GM12878 (cell line): Measurements from ENCODE around the gene USP25. TPM values are rescaled to one million over a fixed set of nuclear protein-coding genes. Genes with fewer than 3 reads are reported as not detected.

ENCODE experiments used
- BHLHE40 ChIP-seq, 2 experiments: fragments of 450-650 bp in 1 of 2; IDR thresholded peaks; 2 replicates each; pipeline ENCODE4 v1.6.1; 2011 to 2017; ENCODE audit warnings: low read depth in 2 of 2, borderline replicate concordance in 1 of 2, improper control_type of control experiment in 1 of 2, low read length in 1 of 2, mild to moderate bottlenecking in 1 of 2
- CBFB ChIP-seq: IDR thresholded peaks from 2 replicates; pipeline ENCODE4 v1.6.1; 2016; ENCODE audit warnings: antibody characterized with exemption, low read depth
- CHD1 ChIP-seq: IDR thresholded peaks from 2 replicates; pipeline ENCODE4 v1.6.1; 2012; ENCODE audit warnings: low read depth, low read length, improper control_type of control experiment
- CREM ChIP-seq: IDR thresholded peaks from 2 replicates; pipeline ENCODE4 v1.6.1; 2014; ENCODE audit warnings: antibody characterized with exemption, low read depth
- FOS ChIP-seq: IDR thresholded peaks from 3 replicates; pipeline ENCODE4 v1.6.1; 2011; ENCODE audit warnings: borderline replicate concordance; ENCODE audit not compliant: insufficient read length; ENCODE audit errors: extremely low read depth
- HDAC6 ChIP-seq: fragments of 200-600 bp; sonication (generic); IDR thresholded peaks from one replicate; pipeline ENCODE4 v1.8.0; 2017; ENCODE audit warnings: antibody characterized with exemption; ENCODE audit not compliant: unreplicated experiment
- IKZF2 ChIP-seq, 2 experiments: fragments of 450-650 bp; IDR thresholded peaks; 2 replicates each; pipeline ENCODE4 v1.6.1; 2017; ENCODE audit warnings: mild to moderate bottlenecking in 2 of 2, moderate library complexity in 2 of 2
- MEF2B ChIP-seq: fragments of 450-650 bp; IDR thresholded peaks from 2 replicates; pipeline ENCODE4 v1.6.1; 2018; ENCODE audit warnings: mild to moderate bottlenecking, moderate library complexity; ENCODE audit not compliant: partially characterized antibody, poor library complexity, severe bottlenecking
- MTA3 ChIP-seq: IDR thresholded peaks from 2 replicates; pipeline ENCODE4 v1.6.1; 2012; ENCODE audit warnings: low read length, inconsistent platforms, borderline replicate concordance
- MYB ChIP-seq: fragments of 150-350 bp; IDR thresholded peaks from 2 replicates; pipeline ENCODE4 v1.6.1; 2014; ENCODE audit warnings: mild to moderate bottlenecking, low read depth, low read length, borderline replicate concordance
- PML ChIP-seq: IDR thresholded peaks from 2 replicates; pipeline ENCODE4 v1.6.1; 2012; ENCODE audit warnings: low read length, inconsistent platforms
- RBBP5 ChIP-seq: fragments of 200-600 bp; sonication (generic); conservative IDR thresholded peaks from 2 replicates; pipeline ENCODE4 v1.6.1; 2016
- SREBF1 ChIP-seq: IDR thresholded peaks from 2 replicates; pipeline ENCODE4 v1.6.1; 2012; ENCODE audit warnings: mild to moderate bottlenecking, low read length
- SUPT20H ChIP-seq: IDR thresholded peaks from 2 replicates; pipeline ENCODE4 v1.6.1; 2011; ENCODE audit warnings: low read depth, mild to moderate bottlenecking, low read length, moderate library complexity, borderline replicate concordance; ENCODE audit not compliant: control insufficient read depth
- ZBED1 ChIP-seq: IDR thresholded peaks from 2 replicates; pipeline ENCODE4 v1.6.1; 2016; ENCODE audit warnings: borderline replicate concordance
- ZNF207 ChIP-seq: fragments of 450-650 bp; IDR thresholded peaks from 2 replicates; pipeline ENCODE4 v1.6.1; 2014; ENCODE audit warnings: antibody characterized with exemption, mild to moderate bottlenecking, borderline replicate concordance
- polyA plus RNA-seq, 11 experiments: library from polyadenylated mRNA; depleted of rRNA in 4 of 11; unstranded in 6 of 11; stranded (reverse) in 5 of 11; fragments of >200 nt; fragmentation: Nextera tagmentation in 4 of 11; fragmentation: Illumina TruSeq in 1 of 11; extraction: Ambion mirVana in 4 of 11; extraction: Trizol in 1 of 11; gene quantifications; 1 replicate in 1 of 11; 2 replicates in 10 of 11; pipeline versions ENCODE4 v1.2.1 to v1.2.3, GENCODE V29; 2011 to 2016; ENCODE audit warnings: inconsistent platforms in 2 of 11, missing spikeins in 2 of 11, low read depth in 1 of 11
- total RNA-seq, 4 experiments: library from RNA; depleted of rRNA in 3 of 4; stranded (reverse); fragments of >200 nt in 3 of 4; fragmentation: Illumina TruSeq in 1 of 4; extraction: Trizol in 1 of 4; gene quantifications; 2 replicates each; pipeline versions ENCODE4 v1.2.1 to v1.2.3, GENCODE V29; 2013 to 2021
- TF ChIP-seq, protein P1 (sequence below): fragments of 450-650 bp; IDR thresholded peaks from 2 replicates; pipeline ENCODE4 v1.6.1; 2018; ENCODE audit warnings: mild to moderate bottlenecking, low read depth, moderate library complexity; ENCODE audit not compliant: partially characterized antibody
- TF ChIP-seq, protein P2 (sequence below): fragments of 450-650 bp; conservative IDR thresholded peaks from 2 replicates; pipeline ENCODE4 v1.6.1; 2017; ENCODE audit warnings: mild to moderate bottlenecking, moderate library complexity
- TF ChIP-seq, protein P3 (sequence below): fragments of 450-650 bp; formaldehyde crosslinking; IDR thresholded peaks from 2 replicates; pipeline ENCODE4 v1.4.0; 2022; ENCODE audit warnings: mild to moderate bottlenecking, moderate library complexity
- TF ChIP-seq, protein P4 (sequence below), 3 experiments: IDR thresholded peaks in 2 of 3; conservative IDR thresholded peaks in 1 of 3; 2 replicates each; pipeline ENCODE4 v1.5.1; 2011; ENCODE audit warnings: low read depth in 3 of 3, low read length in 3 of 3, mild to moderate bottlenecking in 3 of 3, control low read depth in 2 of 3, moderate library complexity in 2 of 3, inconsistent platforms in 1 of 3, mixed read lengths in 1 of 3; ENCODE audit not compliant: control insufficient read depth in 2 of 3, insufficient read depth in 1 of 3; ENCODE audit errors: extremely low read depth in 1 of 3

USP25 gene
- total and polyA plus RNA-seq, 10 of the 15 experiments (the other 5 are each of a cell fraction or from before 2014, with no cell fraction given) = 1.5 to 31.3 (median 23.4) TPM

DNA sequence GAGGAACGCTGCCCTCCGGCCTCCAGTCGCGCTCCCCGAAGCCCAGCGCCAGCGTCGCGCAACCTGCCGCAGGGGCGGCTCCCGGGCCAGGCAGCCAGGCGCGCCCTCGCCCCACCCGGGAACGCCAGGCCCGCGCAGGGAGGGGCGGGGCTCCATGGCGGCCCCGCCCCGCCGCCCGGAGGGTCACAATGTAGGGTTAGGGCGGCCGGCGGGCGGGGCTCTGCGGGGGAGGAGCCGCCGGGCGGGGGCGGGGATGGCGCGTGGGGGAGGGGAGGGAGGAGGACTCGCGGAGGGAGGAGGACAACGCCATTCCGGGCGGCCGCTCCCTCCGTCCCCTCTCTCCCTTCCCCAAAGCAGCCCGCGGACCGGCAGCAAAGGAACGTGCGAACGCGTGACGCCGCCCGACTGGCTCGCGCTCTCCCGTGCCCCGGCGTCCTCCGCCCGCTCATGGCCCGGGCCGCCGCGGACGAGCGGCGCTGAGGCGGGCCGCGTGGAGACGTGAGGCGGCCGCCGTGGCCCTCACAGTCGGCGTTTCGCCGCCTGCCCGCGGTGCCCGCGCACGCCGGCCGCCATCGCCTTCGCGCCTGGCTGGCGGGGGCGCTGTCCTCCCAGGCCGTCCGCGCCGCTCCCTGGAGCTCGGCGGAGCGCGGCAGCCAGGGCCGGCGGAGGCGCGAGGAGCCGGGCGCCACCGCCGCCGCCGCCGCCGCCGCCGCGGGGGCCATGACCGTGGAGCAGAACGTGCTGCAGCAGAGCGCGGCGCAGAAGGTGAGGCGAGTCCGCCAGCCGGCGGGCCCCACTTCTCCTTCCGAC lies at the start of gene USP25 (continued):
- TF ChIP-seq, protein P1, sequence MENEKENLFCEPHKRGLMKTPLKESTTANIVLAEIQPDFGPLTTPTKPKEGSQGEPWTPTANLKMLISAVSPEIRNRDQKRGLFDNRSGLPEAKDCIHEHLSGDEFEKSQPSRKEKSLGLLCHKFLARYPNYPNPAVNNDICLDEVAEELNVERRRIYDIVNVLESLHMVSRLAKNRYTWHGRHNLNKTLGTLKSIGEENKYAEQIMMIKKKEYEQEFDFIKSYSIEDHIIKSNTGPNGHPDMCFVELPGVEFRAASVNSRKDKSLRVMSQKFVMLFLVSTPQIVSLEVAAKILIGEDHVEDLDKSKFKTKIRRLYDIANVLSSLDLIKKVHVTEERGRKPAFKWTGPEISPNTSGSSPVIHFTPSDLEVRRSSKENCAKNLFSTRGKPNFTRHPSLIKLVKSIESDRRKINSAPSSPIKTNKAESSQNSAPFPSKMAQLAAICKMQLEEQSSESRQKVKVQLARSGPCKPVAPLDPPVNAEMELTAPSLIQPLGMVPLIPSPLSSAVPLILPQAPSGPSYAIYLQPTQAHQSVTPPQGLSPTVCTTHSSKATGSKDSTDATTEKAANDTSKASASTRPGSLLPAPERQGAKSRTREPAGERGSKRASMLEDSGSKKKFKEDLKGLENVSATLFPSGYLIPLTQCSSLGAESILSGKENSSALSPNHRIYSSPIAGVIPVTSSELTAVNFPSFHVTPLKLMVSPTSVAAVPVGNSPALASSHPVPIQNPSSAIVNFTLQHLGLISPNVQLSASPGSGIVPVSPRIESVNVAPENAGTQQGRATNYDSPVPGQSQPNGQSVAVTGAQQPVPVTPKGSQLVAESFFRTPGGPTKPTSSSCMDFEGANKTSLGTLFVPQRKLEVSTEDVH = no peak
- TF ChIP-seq, protein P2, sequence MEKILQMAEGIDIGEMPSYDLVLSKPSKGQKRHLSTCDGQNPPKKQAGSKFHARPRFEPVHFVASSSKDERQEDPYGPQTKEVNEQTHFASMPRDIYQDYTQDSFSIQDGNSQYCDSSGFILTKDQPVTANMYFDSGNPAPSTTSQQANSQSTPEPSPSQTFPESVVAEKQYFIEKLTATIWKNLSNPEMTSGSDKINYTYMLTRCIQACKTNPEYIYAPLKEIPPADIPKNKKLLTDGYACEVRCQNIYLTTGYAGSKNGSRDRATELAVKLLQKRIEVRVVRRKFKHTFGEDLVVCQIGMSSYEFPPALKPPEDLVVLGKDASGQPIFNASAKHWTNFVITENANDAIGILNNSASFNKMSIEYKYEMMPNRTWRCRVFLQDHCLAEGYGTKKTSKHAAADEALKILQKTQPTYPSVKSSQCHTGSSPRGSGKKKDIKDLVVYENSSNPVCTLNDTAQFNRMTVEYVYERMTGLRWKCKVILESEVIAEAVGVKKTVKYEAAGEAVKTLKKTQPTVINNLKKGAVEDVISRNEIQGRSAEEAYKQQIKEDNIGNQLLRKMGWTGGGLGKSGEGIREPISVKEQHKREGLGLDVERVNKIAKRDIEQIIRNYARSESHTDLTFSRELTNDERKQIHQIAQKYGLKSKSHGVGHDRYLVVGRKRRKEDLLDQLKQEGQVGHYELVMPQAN = peak; percentile 67; the same call in 1 of the 2 replicates
- TF ChIP-seq CBFB (no peak), MTA3 (no peak), MEF2B (no peak), MYB (no peak), SUPT20H (no peak), PML (no peak), IKZF2 (IDR thresholded peaks at IDR 0.05) (no peak), FOS (no peak), HDAC6 (no peak), ZNF207 (no peak), SREBF1 (no peak), BHLHE40 (IDR thresholded peaks at IDR 0.05; ENCODE audit: borderline replicate concordance in 1 of 2, low read depth in 2 of 2, low read length in 1 of 2) (peak; percentile 54 to 92; a peak in 3 of 4 replicates), CREM (no peak), ZBED1 (no peak), CHD1 (0 out of 2 replicates have a peak, but pooled peaks have one; percentile 37), RBBP5 (no peak)
- TF ChIP-seq, protein P3, sequence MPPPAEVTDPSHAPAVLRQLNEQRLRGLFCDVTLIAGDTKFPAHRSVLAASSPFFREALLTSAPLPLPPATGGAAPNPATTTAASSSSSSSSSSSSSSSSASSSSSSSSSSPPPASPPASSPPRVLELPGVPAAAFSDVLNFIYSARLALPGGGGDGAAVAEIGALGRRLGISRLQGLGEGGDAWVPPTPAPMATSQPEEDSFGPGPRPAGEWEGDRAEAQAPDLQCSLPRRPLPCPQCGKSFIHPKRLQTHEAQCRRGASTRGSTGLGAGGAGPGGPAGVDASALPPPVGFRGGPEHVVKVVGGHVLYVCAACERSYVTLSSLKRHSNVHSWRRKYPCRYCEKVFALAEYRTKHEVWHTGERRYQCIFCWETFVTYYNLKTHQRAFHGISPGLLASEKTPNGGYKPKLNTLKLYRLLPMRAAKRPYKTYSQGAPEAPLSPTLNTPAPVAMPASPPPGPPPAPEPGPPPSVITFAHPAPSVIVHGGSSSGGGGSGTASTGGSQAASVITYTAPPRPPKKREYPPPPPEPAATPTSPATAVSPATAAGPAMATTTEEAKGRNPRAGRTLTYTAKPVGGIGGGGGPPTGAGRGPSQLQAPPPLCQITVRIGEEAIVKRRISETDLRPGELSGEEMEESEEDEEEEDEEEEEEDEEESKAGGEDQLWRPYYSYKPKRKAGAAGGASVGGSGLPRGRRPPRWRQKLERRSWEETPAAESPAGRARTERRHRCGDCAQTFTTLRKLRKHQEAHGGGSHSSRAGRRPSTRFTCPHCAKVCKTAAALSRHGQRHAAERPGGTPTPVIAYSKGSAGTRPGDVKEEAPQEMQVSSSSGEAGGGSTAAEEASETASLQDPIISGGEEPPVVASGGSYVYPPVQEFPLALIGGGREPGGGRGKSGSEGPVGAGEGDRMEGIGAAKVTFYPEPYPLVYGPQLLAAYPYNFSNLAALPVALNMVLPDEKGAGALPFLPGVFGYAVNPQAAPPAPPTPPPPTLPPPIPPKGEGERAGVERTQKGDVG = no peak
- TF ChIP-seq, protein P4, sequence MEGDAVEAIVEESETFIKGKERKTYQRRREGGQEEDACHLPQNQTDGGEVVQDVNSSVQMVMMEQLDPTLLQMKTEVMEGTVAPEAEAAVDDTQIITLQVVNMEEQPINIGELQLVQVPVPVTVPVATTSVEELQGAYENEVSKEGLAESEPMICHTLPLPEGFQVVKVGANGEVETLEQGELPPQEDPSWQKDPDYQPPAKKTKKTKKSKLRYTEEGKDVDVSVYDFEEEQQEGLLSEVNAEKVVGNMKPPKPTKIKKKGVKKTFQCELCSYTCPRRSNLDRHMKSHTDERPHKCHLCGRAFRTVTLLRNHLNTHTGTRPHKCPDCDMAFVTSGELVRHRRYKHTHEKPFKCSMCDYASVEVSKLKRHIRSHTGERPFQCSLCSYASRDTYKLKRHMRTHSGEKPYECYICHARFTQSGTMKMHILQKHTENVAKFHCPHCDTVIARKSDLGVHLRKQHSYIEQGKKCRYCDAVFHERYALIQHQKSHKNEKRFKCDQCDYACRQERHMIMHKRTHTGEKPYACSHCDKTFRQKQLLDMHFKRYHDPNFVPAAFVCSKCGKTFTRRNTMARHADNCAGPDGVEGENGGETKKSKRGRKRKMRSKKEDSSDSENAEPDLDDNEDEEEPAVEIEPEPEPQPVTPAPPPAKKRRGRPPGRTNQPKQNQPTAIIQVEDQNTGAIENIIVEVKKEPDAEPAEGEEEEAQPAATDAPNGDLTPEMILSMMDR (IDR thresholded peaks at IDR 0.05 in 2 of 3, conservative IDR thresholded peaks at IDR 0.05 in 1 of 3; ENCODE audit: control insufficient read depth in 2 of 3, extremely low read depth in 1 of 3, insufficient read depth in 1 of 3, low read depth in 3 of 3, low read length in 3 of 3) = no peak; a peak in 1 of 6 replicates
